ENCODE results near the gene CDH6. TPM values are rescaled to one million over a fixed set of nuclear protein-coding genes. Genes with fewer than 3 reads are reported as not detected.

Gene CDH6
- polyA plus RNA-seq, 1 of the 3 experiments (the other 2 are of a cell fraction): 1.1 TPM

DNA sequence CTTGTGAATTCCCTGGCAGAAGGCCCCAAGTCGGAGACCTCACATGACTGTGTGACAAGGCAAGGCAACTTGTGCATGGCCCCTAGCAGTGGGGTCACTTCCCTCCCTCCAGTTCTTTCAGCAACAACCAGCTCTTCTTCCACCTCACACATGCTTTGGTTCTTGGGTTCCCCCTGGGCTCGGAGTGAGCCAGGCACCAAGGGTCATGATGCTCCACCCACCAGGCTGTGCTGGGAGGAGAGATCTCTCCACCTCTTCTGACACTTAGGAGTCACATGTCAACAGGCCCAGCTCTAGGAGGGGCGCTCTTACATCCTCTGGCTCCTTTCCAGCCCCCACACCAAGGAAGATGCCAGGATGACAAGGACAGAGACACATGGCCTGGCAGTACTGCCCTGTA lies 56.7 kb downstream of the CDH6 start (continued):
- TF ChIP-seq, protein P1, sequence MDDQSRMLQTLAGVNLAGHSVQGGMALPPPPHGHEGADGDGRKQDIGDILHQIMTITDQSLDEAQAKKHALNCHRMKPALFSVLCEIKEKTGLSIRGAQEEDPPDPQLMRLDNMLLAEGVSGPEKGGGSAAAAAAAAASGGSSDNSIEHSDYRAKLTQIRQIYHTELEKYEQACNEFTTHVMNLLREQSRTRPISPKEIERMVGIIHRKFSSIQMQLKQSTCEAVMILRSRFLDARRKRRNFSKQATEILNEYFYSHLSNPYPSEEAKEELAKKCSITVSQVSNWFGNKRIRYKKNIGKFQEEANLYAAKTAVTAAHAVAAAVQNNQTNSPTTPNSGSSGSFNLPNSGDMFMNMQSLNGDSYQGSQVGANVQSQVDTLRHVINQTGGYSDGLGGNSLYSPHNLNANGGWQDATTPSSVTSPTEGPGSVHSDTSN (IDR thresholded peaks at IDR 0.05): no peak
- TF ChIP-seq RAD21 (IDR thresholded peaks at IDR 0.05; ENCODE audit: low read length) (no peak), REST (IDR thresholded peaks at IDR 0.05; ENCODE audit: low read depth, low read length) (no peak), SIN3A (IDR thresholded peaks at IDR 0.05; ENCODE audit: borderline replicate concordance, low read depth, low read length) (no peak), USF2 (IDR thresholded peaks at IDR 0.05; ENCODE audit: borderline replicate concordance, low read depth, low read length) (no peak)

- 64% methylated on average over 4 of the region's 4 CpGs for WGBS (ENCODE audit: low lambda C conversion rate)
- Histone ChIP-seq H3K9ac (no peak overlapping the region), H3K27me3 (ENCODE audit: insufficient read depth) (no peaks in the 10 kb centered on the region), H2AFZ (ENCODE audit: low read depth) (no peak overlapping the region), H3F3A (replicated peaks; ENCODE audit: insufficient read depth) (no peaks in the 10 kb centered on the region), H3K9me2 (no peaks in the 10 kb centered on the region), H3K79me2 (ENCODE audit: insufficient read depth) (no peaks in the 10 kb centered on the region), H3K9me3 (no peaks in the 10 kb centered on the region), H3K27ac (ENCODE audit: low read depth in 2 of 2, low read length in 1 of 2) (no peak overlapping the region), H3K4me1 (ENCODE audit: control insufficient read depth in 1 of 2, insufficient read depth in 2 of 2, low read depth in 1 of 2, low read length in 1 of 2) (peaks cover 0 to 7% of the 10 kb centered on the region in 2 experiments; a peak in 3 of 4 replicates), H3K4me3 (ENCODE audit: low read depth in 2 of 2, low read length in 1 of 2) (no peak overlapping the region), H3K36me3 (replicated peaks in 1 of 2; ENCODE audit: control insufficient read depth in 1 of 2, insufficient read depth in 2 of 2, low read length in 1 of 2) (no peaks in the 10 kb centered on the region), H3K4me2 (no peak overlapping the region), H4K20me1 (ENCODE audit: insufficient read depth) (no peaks in the 10 kb centered on the region)
- TF ChIP-seq, protein P2, sequence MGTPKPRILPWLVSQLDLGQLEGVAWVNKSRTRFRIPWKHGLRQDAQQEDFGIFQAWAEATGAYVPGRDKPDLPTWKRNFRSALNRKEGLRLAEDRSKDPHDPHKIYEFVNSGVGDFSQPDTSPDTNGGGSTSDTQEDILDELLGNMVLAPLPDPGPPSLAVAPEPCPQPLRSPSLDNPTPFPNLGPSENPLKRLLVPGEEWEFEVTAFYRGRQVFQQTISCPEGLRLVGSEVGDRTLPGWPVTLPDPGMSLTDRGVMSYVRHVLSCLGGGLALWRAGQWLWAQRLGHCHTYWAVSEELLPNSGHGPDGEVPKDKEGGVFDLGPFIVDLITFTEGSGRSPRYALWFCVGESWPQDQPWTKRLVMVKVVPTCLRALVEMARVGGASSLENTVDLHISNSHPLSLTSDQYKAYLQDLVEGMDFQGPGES (IDR thresholded peaks at IDR 0.05; ENCODE audit: low read depth, low read length): no peak
- TF ChIP-seq CHD2 (IDR thresholded peaks at IDR 0.05; ENCODE audit: low read length, partially characterized antibody): no peak
- no peak for TF ChIP-seq JUND (IDR thresholded peaks at IDR 0.05)
- TF ChIP-seq, protein P3, sequence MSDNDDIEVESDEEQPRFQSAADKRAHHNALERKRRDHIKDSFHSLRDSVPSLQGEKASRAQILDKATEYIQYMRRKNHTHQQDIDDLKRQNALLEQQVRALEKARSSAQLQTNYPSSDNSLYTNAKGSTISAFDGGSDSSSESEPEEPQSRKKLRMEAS (IDR thresholded peaks at IDR 0.05; ENCODE audit: low read depth): no peak
- TF ChIP-seq ZBTB33 (IDR thresholded peaks at IDR 0.05; ENCODE audit: borderline replicate concordance, low read depth): no peak
- TF ChIP-seq, protein P4, sequence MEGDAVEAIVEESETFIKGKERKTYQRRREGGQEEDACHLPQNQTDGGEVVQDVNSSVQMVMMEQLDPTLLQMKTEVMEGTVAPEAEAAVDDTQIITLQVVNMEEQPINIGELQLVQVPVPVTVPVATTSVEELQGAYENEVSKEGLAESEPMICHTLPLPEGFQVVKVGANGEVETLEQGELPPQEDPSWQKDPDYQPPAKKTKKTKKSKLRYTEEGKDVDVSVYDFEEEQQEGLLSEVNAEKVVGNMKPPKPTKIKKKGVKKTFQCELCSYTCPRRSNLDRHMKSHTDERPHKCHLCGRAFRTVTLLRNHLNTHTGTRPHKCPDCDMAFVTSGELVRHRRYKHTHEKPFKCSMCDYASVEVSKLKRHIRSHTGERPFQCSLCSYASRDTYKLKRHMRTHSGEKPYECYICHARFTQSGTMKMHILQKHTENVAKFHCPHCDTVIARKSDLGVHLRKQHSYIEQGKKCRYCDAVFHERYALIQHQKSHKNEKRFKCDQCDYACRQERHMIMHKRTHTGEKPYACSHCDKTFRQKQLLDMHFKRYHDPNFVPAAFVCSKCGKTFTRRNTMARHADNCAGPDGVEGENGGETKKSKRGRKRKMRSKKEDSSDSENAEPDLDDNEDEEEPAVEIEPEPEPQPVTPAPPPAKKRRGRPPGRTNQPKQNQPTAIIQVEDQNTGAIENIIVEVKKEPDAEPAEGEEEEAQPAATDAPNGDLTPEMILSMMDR (IDR thresholded peaks at IDR 0.05): no peak
- ChIA-PET CTCF (interaction anchor here (2.5 kb wide), 1 partner anchor 19 kb away, joined by 13 read pairs; no protein-coding TSS in a partner anchor), POLR2A (no interaction called here)
- no peak for DNase-seq
These were observed 57.5 kb downstream of the CDH6 start for GRCh38 chr5:31251032-31251431.
